Esophagus squamous epithelium (tissue), 5 donors: ENCODE results near the gene CLSTN2. TPM values are rescaled to one million over a fixed set of nuclear protein-coding genes. Genes with fewer than 3 reads are reported as not detected.
A peak's percentile ranks its signal among the peaks of the same experiment; 100 is the strongest.

Experiments
- DNase-seq: peaks from one replicate; lab custom pipeline; 2025; lab: John Stamatoyannopoulos, UW
- H3K27ac ChIP-seq, 4 donors: fragments of 200-600 bp; sonication (generic); one replicate each; pipeline ENCODE4 v1.5.1; 2016 to 2019; ENCODE audit warnings: mild to moderate bottlenecking in 1 of 4
- H3K27me3 ChIP-seq, 4 donors: fragments of 200-600 bp; sonication (generic); 1 replicate in 3 of 4; 2 replicates in 1 of 4; pipeline versions ENCODE4 v1.5.1 to v1.6.0; 2017 to 2021; ENCODE audit warnings: antibody characterized with exemption in 1 of 4
- H3K36me3 ChIP-seq, 3 donors: fragments of 200-600 bp; sonication (generic); one replicate each; pipeline ENCODE4 v1.5.1; 2016 to 2019
- H3K4me1 ChIP-seq, 3 donors: fragments of 200-600 bp; sonication (generic); one replicate each; pipeline ENCODE4 v1.5.1; 2017 to 2019
- H3K4me3 ChIP-seq, 4 donors: fragments of 200-600 bp; sonication (generic); 1 replicate in 3 of 4; 2 replicates in 1 of 4; pipeline ENCODE4 v1.5.1; 2016 to 2019; ENCODE audit warnings: mild to moderate bottlenecking in 2 of 4, moderate library complexity in 1 of 4
- H3K9me3 ChIP-seq, 3 donors: fragments of 200-600 bp; sonication (generic); one replicate each; pipeline ENCODE4 v1.5.1; 2016 to 2019
- CTCF ChIP-seq, 6 experiments: fragments of 450-650 bp in 4 of 6; fragments of 200-600 bp in 2 of 6; sonication (generic) in 2 of 6; IDR thresholded peaks; one replicate each; pipeline ENCODE4 v1.5.1; 2016 to 2019; ENCODE audit warnings: antibody characterized with exemption in 6 of 6, mild to moderate bottlenecking in 4 of 6, moderate library complexity in 4 of 6
- POLR2A ChIP-seq, 4 donors: fragments of 450-650 bp; IDR thresholded peaks; one replicate each; pipeline ENCODE4 v1.6.1; 2017; ENCODE audit warnings: antibody characterized with exemption in 4 of 4, mild to moderate bottlenecking in 4 of 4, moderate library complexity in 3 of 4
- WGBS, 2 donors: methylation state at CpG; one replicate each; pipeline ENCODE4 v1.1.5; 2018; 5-methylcytosine and 5-hydroxymethylcytosine counted together
- intact Hi-C: fragments of 100-400 bp; cut with DNase I; formaldehyde crosslinking; loops from one replicate; pipeline ENCODE4 v1.15.0; 2022
- total RNA-seq, 4 donors: library from RNA; depleted of rRNA; stranded (reverse); fragments of >200 nt; gene quantifications; one replicate each; pipeline ENCODE4 v1.1.0, GENCODE V29; 2016
- donor health status: DM: yes; HTN: yes; CAD: no.

The CLSTN2 gene
- total RNA-seq, 4 donors from 2014 or later: 0.53 to 5.0 (median 3.1) TPM

- Histone ChIP-seq H3K4me1 (peaks cover 0 to 9% (median 0%) of the 10 kb centered on the region in 3 donors), H3K27ac (peak overlapping the region in 1 of 4 donors; percentile 68), H3K9me3 (no peaks in the 10 kb centered on the region), H3K4me3 (no peak overlapping the region), H3K36me3 (no peaks in the 10 kb centered on the region), H3K27me3 (peaks cover 0 to 4% (median 0%) of the 10 kb centered on the region in 4 donors)
- intact Hi-C loops: no loop called here
- DNase-seq: no peak
- 49 to 52% methylated on average over 4 to 5 of the region's 5 CpGs for WGBS, 2 donors
- TF ChIP-seq POLR2A (IDR thresholded peaks at IDR 0.05) (no peak), CTCF (IDR thresholded peaks at IDR 0.05) (no peak)
Measured at GRCh38 chr3:140344082-140344454, 409.1 kb downstream of the CLSTN2 start.

DNA sequence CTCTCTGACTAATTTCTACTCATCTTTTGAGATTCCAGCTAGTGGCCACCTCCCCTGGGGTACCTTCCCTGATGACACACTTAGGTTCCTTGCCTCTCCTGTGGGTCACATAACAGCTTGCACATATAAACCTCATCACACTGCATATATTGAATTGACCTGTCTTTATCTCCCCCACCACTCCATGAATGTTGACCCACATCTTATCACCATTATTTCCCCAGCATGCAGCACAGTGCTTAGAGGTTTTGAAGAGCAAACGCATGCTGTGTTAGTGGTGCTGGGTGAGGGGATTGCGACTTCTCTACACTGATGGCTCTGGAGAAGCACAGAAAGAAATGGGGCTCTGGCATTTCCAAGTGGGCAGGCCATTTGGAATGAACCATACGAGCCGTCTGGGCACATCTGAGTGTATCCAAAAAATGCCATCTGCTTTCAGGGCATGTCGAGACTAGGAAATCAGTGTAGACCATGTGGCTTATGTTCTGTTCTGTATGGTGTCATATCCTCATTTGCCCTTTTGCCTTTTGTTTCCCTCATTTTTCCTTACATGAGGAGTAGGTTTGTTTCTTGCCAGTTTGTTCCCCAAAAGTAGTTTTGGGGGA is 409.7 kb downstream of the CLSTN2 start:
- TF ChIP-seq CTCF (IDR thresholded peaks at IDR 0.05) (no peak), POLR2A (IDR thresholded peaks at IDR 0.05) (no peak)
- intact Hi-C loops: no loop called here
- Histone ChIP-seq H3K9me3 (no peaks in the 10 kb centered on the region), H3K4me1 (peaks cover 0 to 9% (median 0%) of the 10 kb centered on the region in 3 donors), H3K36me3 (no peaks in the 10 kb centered on the region), H3K4me3 (no peak overlapping the region), H3K27ac (no peak overlapping the region), H3K27me3 (peaks cover 0 to 4% (median 0%) of the 10 kb centered on the region in 4 donors)
- no peak for DNase-seq
- WGBS, 2 donors: 46 to 80% methylated on average over 5 of the region's 5 CpGs

GRCh38 chr3:140347151-140347550 is 412.2 kb downstream of the CLSTN2 start:
- DNase-seq: no peak
- Histone ChIP-seq H3K36me3 (no peaks in the 10 kb centered on the region), H3K4me3 (no peak overlapping the region), H3K4me1 (peaks cover 0 to 9% (median 0%) of the 10 kb centered on the region in 3 donors), H3K27ac (no peak overlapping the region), H3K27me3 (peaks cover 0 to 4% (median 0%) of the 10 kb centered on the region in 4 donors), H3K9me3 (no peaks in the 10 kb centered on the region)
- TF ChIP-seq POLR2A (IDR thresholded peaks at IDR 0.05) (no peak), CTCF (IDR thresholded peaks at IDR 0.05) (no peak)
- intact Hi-C loops: no loop called here

- Histone ChIP-seq H3K27ac (no peak overlapping the region), H3K4me1 (no peaks in the 10 kb centered on the region), H3K36me3 (no peaks in the 10 kb centered on the region), H3K27me3 (peaks cover 0 to 4% (median 0%) of the 10 kb centered on the region in 4 donors), H3K4me3 (no peak overlapping the region), H3K9me3 (no peaks in the 10 kb centered on the region)
- intact Hi-C loops: no loop called here
- WGBS, 2 donors: 57 to 65% methylated on average over 4 of the region's 4 CpGs
- no peak for DNase-seq
- TF ChIP-seq POLR2A (IDR thresholded peaks at IDR 0.05) (no peak), CTCF (IDR thresholded peaks at IDR 0.05) (no peak)
Measured at GRCh38 chr3:140349938-140350337, 415.0 kb downstream of the CLSTN2 start.

- Histone ChIP-seq H3K9me3 (no peaks in the 10 kb centered on the region), H3K27ac (no peak overlapping the region), H3K27me3 (no peaks in the 10 kb centered on the region), H3K4me1 (no peaks in the 10 kb centered on the region), H3K4me3 (no peak overlapping the region), H3K36me3 (no peaks in the 10 kb centered on the region)
- intact Hi-C loops: no loop called here
- WGBS, 2 donors: 56 to 69% methylated on average over 3 of the region's 3 CpGs
- TF ChIP-seq CTCF (IDR thresholded peaks at IDR 0.05): no peak
- no peak for TF ChIP-seq POLR2A (IDR thresholded peaks at IDR 0.05)
- DNase-seq: no peak
Measured at GRCh38 chr3:140351466-140351865, 416.5 kb downstream of the CLSTN2 start.
